Stimulated activated CD4-positive, alpha-beta T cell treated with anti-CD3 and anti-CD28 coated beads, Interleukin-15, amount 100 ng/mL, for 48 hours (primary cell): ENCODE data around the gene E2F6.

Experiments used
- DNase-seq, 2 donors: peaks; one replicate each; pipeline ENCODE4 v3.0.0-alpha.2; 2020; ENCODE audit warnings: low read depth in 2 of 2

The E2F6 gene, protein sequence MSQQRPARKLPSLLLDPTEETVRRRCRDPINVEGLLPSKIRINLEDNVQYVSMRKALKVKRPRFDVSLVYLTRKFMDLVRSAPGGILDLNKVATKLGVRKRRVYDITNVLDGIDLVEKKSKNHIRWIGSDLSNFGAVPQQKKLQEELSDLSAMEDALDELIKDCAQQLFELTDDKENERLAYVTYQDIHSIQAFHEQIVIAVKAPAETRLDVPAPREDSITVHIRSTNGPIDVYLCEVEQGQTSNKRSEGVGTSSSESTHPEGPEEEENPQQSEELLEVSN

DNA sequence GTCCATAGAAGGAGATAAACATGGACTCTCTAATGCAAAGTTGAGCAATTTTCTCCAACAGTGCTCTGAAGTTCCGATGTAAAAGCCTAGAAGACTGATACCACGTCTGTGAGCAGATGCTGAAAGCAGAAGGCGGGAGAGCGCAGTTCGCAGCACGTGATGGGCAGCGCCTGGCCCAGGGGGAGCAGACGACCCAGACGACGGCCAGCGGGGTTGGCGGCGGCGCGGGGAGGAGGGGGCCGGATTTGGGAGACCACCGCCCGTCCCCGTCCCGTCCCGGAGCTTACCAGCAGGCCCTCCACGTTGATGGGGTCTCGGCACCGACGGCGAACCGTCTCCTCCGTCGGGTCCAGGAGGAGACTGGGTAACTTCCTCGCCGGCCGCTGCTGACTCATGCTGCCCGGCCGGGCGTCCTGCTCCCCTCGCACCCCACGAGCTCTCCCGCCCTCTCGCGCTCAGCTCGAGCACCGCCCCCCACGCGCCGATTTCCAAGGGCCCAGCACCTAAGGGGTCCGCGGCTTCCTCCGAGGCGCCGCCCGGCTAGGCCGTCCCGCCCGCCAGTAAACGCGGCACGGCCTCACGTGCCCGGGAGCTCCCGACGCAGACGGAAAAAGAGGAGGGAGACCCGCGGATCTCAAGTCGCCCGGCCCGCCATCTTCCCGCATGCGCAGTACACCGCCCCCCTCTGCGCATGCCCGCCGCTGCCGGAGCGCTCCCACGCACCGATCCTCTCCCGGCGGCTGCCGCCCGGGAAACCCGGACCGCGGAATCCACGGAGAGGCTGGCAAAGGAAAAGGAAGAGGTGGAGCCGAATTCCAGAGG lies at the start of gene E2F6:
E2F6 (minus strand) TSS at position 677 of the 822 bp plus-strand sequence; CDS start at position 395, 282 bp downstream.
- DNase-seq: peak; percentile 74 to 82

DNA sequence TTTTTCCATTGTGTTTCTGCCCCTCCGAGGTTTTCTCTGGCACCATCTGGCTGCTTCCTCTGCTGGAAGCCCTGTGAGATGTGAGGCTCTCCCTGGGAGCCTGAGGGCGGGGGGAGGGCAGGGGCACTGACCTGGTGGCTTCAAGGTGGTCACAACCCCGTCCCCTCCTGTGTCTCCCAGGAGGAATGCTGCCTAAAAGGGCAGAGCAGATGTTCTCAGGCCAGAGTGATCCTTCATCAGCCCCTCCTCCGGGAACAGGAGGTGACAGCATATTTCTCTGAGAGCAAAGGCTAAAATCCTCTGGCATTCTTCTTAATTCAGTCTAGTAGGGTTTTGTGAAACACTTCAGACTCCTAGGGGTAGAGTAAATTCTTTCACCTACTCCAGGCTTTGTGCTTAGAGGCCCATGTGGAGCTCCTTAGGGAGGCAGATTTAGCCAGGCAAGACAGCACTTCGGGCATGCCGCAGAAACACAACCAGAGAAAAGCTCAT lies 49.6 kb upstream of the E2F6 start:
- no peak for DNase-seq

DNA sequence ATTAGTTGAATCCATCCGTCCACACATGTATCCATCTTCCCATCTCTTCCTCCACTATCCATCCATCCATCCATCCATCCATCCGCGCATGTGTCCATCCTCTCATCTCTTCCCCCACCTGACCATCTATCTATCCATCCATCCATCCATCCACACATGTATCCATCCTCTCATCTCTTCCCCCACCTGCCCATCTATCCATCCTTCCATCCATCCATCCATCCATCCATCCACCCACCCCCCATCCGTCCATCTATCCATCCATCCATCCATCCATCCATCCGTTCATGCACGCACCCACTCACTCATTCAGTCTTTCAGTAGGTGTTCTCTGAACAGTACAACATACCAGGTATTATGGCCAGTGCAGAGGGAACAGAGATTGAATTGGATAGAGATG lies 48.9 kb upstream of the E2F6 start:
- DNase-seq: no peak

DNA sequence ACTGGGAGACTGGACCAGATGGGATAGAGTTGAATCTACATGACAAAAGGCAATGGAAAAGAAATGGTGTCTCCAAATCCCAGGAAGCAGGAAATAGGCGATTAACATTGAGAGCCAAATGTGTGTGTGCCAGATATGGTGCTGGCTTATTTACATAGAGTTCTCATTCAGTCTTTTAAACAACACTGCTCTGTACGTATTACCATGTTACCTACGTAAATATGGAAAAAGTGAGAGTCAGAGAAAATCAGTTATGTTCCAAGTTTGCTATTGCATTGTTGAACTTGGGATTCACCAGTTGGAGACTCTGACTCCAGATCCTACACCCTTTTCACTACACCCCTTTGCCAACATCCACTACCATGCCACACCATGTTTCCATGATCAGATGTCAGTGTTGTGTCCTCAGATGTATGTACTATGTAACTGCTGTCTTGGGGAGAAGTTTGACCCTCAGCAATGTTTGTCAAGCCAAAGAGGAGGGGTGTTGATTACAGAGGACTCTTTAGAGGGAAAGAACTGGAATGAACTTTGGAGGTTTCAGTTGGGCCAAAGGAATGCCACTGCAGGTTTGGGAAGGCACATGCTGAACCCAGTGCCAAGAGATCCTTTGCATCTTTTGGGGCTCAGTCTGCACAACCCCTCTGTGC lies 48.2 kb upstream of the E2F6 start:
- DNase-seq: no peak

DNA sequence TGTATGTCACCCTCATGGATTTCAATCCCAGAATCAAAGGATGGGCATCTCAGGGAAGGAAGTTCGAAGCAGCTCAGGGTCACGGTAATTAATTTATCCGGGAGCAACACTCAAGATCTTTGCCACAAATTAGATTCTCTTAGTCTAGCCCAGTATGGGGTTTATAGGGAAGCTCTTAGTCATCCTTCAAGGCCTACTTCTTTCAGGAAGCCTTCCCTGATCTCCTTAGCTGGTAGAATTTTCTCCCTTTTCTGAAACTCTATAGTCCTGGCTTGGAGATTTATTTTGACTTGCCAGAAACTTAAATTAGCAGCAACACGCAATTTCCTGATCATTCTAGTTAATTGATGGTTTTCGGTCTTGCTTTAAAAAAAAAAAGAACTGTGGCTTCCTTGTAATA lies 47.4 kb upstream of the E2F6 start:
- no peak for DNase-seq

DNA sequence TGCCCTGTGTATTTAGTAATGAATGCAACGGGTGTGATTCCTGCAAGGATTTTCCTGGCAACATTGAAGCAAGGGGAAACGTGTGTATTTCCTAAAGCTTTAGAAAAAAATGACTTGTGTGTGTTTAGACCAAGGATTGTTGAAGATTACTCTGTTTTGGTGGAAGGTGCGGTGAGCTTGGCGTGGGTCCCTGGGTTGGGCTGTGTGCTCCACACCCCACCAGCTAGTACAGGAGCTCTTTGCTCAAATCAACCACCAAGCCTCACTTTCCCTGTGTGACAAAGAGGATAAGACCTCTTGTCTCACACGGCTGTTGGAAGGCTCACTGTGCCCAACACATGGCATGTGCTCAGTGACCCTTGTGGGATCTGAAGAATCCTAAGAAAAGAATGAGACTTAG lies 46.5 kb upstream of the E2F6 start:
- no peak for DNase-seq

DNA sequence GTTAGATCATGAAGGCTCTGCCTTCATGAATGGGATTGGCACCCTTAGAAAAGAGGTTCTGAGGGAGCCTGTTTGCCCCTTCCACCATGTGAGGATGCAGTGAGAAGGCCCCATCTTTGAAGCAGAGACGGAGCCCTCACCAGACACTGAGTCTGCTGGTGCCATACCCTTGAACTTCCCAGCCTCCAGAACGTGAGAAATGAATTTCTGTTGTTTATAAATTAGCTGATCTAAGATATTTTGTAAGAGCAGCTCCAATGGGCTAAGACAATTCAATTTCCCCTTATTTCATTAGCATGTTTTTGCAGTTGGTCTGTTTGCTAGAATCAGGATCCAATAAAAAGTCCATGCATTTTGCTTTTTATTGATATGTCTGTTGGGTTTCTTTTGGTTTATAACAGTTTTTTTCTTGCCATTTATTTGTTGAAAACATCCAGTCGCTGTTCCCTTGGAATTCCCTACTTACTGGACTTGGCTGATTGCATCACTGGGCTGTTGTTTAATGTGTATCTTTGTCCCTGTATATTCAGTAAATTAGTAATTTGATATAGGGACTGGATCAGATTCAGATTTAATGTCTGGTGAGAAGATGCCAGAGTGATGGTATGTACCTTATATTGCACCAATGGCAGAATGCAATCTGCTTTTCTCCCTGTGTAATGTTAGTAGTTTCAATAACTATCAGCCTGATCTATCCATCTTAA lies 43.8 kb upstream of the E2F6 start:
- no peak for DNase-seq

DNA sequence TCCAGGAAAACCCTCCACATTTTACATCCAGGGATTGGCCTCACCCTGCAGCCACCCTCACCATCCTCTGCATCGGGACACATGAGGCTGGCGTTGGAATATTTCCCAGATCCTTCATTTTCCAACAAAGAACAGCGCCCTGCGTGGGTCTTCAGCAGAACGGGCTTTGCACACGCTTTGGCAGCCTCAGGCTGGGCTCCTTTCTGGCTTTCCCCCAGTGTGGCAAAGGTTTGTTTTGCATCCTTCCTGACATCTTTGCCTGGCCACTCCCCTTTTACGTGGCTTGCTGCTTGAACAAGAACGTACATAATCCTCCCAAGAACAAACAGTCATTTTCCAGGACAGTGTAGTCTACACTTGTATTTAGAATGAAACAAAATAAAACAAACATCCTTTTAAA lies 42.3 kb upstream of the E2F6 start:
- DNase-seq: no peak

DNA sequence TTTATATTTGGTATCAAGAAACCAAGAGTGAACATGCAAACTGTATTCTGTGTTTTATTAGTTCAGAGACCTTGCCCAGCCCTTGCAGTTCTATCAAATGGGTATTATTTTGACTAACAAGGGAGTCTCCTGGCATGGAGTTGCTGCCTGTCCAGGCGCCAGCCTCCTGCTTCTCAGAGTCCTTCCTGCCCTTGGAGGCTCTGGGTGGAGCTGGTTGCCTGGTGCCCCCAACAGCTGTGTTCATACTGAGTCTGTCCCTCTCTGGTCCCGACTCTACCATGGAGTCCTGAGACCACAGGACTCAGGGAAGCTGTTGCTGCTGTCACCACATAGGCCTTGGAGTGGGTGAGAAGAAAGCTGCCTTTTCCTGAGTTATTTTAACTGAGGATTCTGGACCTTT lies 41.6 kb upstream of the E2F6 start:
- no peak for DNase-seq

DNA sequence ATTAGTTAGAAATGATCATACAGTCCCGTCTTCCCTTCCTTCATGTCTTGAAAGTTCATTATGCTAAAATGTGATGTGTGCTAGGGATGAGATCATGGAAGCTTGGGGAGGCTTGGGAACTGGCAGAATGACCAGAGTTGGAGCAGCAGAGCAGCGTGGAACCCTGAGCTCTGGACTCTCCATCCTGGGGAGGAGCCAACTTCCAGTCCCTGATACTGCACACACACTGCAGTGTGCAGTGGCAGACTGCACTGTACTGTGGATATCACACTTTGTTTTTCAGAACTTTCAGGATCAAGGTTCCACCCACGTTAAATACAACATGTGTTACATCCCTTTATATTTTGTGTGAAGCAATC lies 40.6 kb upstream of the E2F6 start:
- no peak for DNase-seq

DNA sequence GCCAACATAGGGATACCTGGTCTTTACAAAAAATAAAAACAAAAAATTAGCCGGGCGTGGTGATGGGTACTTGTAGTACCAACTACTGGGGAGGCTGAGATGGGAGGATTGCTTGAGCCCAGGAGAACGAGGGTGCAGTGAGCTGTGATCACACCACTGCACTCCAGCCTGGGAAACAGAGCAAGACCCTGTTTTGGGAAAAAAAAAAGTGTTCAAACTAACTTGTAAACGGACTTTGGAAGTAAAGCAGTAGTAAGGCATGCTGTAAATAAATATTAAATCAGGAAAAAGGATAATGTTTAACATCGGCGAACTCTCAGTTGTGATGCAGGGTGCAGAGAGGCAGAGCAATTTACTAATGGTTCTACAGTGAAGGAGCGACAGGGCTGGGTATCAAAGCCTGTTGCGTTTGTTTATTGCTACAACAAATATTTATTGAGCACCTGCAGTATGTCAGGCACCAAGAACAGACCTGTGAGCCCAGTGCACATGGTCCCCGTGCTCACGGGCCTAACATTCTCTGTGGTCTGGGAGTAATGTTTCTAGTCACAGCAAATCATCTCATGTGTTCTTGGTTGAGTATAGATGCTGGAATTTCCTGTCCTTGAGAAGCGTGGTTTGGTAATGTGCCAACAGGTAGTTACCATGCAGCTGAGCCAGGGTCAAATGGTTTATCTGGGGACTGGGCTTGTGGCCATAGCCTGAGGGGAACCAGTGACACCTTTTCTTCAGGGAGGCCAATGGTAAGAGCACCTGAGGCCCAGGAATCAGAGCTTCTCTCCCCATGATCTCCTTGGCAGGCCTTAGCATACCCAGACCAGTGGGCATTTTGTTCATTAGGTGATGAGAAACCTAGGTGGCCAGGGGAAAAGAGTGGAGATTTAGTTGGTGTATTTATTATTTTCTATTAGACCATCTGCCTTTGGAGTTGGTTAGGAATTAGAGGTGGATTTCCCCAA lies 40.0 kb upstream of the E2F6 start:
- DNase-seq: no peak

DNA sequence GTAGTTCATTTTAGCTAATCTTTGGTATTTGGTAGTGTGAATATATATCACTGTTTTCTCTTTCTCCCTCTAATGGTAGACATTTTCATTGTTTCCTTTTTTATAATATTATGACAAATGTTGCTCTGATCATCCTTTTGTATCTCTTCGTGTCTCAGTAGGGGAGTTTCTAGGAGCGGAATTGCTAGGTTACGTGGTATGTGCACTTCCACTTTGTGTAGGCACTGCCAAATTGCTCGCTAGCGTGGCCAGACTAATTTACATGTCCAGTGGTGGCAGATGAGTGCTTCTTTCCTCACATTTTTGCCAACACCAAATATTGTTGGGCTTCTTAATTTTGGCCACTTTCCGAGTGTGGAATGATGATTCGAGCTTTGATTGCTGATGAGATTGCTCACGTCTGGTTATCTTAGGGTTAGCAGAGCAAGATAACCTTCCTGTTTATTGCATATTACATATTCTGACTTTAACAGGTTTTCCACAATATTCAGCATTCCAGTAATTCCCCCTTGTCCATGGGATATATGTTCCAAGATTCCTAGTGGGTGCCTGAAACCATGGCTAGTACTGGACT lies 37.5 kb upstream of the E2F6 start:
- no peak for DNase-seq

DNA sequence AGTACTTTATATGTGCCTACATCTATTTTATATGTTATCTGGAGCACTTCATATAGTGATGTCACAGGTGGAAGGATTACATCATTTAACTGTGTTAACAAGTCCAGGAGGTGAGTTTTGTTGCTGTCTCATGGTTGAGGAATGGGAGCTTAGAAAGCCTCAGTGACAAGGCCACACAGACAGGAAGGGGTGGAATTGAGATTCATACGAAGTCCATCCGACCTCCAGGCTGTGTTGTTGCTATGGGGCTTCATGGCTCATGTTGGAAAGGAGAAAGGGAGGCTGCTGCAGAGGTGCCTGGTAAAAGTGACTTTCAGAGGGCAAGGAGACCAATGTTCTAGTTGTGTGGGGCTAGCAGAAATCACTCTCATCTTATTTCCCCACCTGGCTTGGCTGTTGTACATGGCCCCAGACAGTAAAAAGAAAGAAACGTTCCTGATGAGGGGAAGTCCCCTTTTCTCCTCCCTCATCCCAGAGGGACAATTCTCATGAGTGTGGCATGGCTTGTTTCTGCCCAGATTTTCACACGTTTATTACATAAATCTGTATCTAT lies 36.9 kb upstream of the E2F6 start:
- DNase-seq: no peak

DNA sequence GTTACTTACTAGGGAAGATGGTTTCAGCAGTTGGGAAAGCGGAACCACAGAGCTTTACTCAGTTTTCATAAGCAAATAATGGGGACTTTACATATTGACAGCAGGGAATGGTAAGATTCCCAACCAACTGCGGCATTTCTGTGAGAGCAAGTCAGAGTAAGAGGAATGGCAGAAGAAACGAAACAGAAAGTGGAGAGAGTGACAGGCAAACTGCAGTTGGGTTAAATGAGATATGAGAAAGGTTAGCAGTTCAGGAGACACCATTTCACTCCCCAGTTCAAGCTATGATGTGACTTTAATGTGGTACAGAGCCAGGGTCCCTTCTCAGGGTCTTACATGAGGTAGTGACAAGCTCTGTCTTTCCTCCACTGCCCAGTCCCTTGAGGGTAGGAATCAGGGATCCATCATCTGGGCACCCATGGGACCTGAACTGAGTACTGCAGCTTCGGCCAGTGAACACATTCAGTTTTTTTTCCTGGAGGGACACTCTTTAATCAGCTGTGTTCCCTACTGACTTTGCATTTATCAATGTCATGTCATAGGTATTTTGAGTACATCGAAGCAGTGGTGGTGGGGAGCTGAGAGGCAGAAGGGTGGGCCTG lies 34.8 kb upstream of the E2F6 start:
- DNase-seq: no peak

DNA sequence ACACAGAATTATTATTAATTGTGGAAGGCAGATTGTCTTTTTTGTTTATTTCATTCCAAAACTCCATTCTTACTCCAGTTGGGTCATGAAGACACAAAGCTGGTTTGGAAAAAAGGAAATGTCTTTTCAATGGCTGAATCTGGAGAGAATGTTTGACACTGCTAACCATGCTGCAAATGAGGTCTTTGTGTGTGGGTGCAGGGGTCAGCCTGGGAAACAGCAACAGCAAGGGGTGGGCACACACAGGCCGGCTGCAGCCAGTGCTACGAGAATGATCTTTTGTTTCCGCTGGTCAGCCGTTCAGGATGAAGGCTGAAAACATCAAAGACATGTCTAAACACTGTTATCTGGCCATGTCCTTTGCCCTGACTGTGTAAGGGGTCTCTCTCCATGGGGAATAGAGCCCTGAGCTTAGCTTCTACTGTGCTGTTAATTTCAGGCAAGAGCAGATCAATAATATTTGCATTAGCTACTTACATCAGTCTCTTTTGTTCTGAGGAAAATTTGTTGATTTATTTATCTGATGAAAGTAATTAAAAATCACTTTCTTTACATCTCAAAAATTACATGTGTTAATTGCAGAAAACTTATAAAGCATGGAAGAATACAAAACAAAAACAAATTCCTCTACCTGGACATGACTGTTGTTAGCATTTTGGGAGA lies 33.3 kb upstream of the E2F6 start:
- no peak for DNase-seq

DNA sequence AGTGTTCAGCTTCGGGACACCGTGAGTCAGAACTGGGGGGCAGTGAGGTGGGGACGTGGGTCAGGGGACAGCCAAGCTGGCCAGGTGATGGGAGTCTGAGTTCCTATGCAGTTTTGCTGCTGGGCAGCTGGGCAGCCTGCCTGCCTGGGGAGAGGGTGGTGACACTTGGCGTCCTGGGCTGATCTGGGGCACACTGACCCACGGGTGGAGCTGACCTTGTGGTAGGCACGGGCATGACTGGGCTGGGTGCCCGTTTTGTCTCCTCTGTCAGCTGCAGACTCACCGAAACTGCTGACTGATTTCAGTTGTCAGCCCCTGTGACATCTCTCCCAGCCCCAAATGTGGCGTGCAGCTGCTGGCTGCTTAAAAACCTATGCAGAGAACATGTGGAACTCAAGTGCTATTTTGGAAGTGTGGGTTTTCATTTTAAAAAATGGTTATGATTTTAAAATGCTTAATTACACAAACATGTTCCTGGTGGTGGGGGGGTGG lies 32.6 kb upstream of the E2F6 start:
- no peak for DNase-seq

DNA sequence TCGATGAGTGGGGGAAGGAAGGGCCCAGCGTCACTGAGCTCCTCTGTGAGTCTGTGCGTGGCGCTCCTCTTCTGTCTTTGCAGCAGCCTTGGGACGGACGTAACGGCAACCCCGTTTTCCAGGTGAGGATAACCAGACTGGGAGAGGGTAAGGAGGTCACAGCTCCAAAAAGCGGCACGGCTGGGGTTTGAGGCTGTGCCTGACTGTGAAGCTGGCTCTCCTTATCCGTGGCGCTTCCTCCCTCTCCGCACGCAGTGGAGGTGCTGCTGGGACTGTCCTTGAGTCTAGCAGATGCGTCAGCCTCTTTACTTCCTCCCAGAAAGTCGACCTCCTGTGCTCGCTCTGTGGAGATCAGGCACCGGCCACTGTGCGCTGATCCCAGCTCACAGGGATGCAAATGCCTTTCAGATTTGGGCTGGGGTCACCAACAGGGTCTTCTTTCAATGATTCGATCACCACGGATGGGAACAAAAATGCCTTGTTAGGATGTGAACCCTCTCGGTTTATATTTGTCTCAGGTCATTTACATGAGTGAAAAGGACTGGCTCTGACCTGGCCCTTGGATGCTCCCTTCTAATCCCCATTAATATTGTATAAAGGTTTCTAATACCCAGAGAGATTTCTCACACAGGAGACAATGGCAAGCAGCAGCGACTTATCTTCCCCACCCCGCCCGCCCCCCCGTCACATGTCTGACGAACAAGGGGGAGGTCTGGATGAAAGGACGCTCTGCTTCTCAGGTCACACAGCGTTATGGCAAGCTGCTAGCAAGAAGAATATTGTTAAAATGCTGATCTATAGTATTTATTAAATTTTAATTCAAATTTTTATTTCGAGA lies 30.1 kb upstream of the E2F6 start:
- no peak for DNase-seq

DNA sequence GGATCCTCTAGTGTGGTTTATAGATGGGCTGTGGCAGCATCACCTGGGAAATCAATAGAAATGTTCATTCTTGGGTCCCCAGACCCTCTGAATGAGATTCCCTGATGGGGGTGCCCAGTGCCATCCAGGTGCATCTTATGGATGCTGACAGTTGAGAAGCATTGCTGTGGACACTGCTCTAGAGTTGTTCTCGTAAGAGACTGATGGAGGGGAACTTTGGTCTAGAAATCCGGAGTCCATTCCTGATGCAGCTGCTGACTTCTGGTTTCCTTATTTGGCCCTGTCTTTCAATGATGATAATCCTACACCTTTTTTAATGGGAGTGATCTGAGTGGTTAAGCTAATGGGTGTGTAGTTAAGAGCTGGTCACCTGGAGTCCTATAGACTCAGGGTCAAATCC lies 28.3 kb upstream of the E2F6 start:
- no peak for DNase-seq
